K562 (cell line): Measurements from ENCODE around the gene CZIB. TPM values are rescaled to one million over a fixed set of nuclear protein-coding genes. Genes with fewer than 3 reads are reported as not detected.

Experiments
- ATAC-seq: fragments of 200-7000 bp; cut with Tn5 transposase; 3 replicates; pipeline ENCODE4 v1.9.1; 2020; ENCODE audit warnings: moderate library complexity
- BruUV-seq: library from RNA; stranded (reverse); fragments of 400-500 nt; replicated peaks from 2 replicates; lab custom pipeline; 2021; lab: Mats Ljungman, UMichigan
- CTCF ChIA-PET: fragments of 300-600 bp; formaldehyde crosslinking; extraction: SDS; loops from one replicate; lab custom pipeline; 2021; ENCODE audit warnings: low intra/inter-chr PET ratio; lab: Yijun Ruan, JAX
- POLR2A ChIA-PET: fragments of 300-600, 350-650 bp; sonication (Branson Sonifier 250); formaldehyde crosslinking; extraction: SDS; loops from one replicate; lab custom pipeline; 2021; ENCODE audit warnings: antibody characterized with exemption, inconsistent platforms; lab: Yijun Ruan, JAX
- DNase-seq, 4 experiments: peaks; one replicate each; pipeline versions ENCODE4 v3.0.0 to v3.0.0-alpha.2; 2011 to 2018; ENCODE audit warnings: low spot score in 3 of 4, mixed read lengths in 3 of 4; ENCODE audit errors: extremely low read depth in 1 of 4
- FAIRE-seq: peaks from 2 replicates; lab custom pipeline; 2011; peaks lifted over from hg19 to GRCh38; lab: Jason Lieb, UNC
- H2AFZ ChIP-seq: 2 replicates; pipeline ENCODE4 v1.6.0; 2011; ENCODE audit warnings: low read depth, low read length, control low read depth, inconsistent platforms
- H3K27ac ChIP-seq: fragments of 200-600 bp; 3 replicates; pipeline ENCODE4 v1.8.0; 2011; ENCODE audit warnings: low read depth, mild to moderate bottlenecking, control low read depth, inconsistent platforms, low read length, moderate library complexity, mixed read lengths; ENCODE audit errors: extremely low read depth
- H3K27me3 ChIP-seq, 2 experiments: fragments of 300-600 bp in 1 of 2; 2 replicates in 1 of 2; 3 replicates in 1 of 2; pipeline versions ENCODE4 v1.6.0 to v1.8.0; 2011; ENCODE audit warnings: inconsistent platforms in 2 of 2, low read length in 2 of 2, mild to moderate bottlenecking in 1 of 2, mixed read lengths in 1 of 2, moderate library complexity in 1 of 2; ENCODE audit not compliant: control insufficient read depth in 2 of 2, insufficient read depth in 2 of 2
- H3K36me3 ChIP-seq: fragments of 300-600 bp; 3 replicates; pipeline ENCODE4 v1.8.0; 2011; ENCODE audit warnings: mild to moderate bottlenecking, low read length, inconsistent platforms; ENCODE audit not compliant: control insufficient read depth, insufficient read depth
- H3K4me1 ChIP-seq, 2 experiments: fragments of 200-600 bp in 1 of 2; replicated peaks in 1 of 2; 2 replicates in 1 of 2; 3 replicates in 1 of 2; pipeline versions ENCODE4 v1.5.1 to v1.8.0; 2011; ENCODE audit warnings: inconsistent platforms in 2 of 2, low read length in 2 of 2, mild to moderate bottlenecking in 1 of 2, mixed read lengths in 1 of 2, moderate library complexity in 1 of 2; ENCODE audit not compliant: control insufficient read depth in 2 of 2, insufficient read depth in 2 of 2
- H3K4me2 ChIP-seq: 2 replicates; pipeline ENCODE4 v1.6.1; 2011; ENCODE audit warnings: low read length, control low read depth, inconsistent platforms, mixed read lengths; ENCODE audit not compliant: insufficient read depth
- H3K4me3 ChIP-seq: fragments of 200-600 bp; sonication (generic), shearing (Covaris generic); 2 replicates; pipeline ENCODE4 v1.5.1; 2016; ENCODE audit warnings: control low read depth, inconsistent platforms
- H3K79me2 ChIP-seq: fragments of 200-600 bp; 3 replicates; pipeline ENCODE4 v1.8.0; 2011; ENCODE audit warnings: low read length, inconsistent platforms; ENCODE audit not compliant: control insufficient read depth, insufficient read depth
- H3K9ac ChIP-seq, 2 experiments: 2 replicates each; pipeline versions ENCODE4 v1.6.0 to v1.6.1; 2011; ENCODE audit warnings: low read depth in 2 of 2, low read length in 2 of 2, control low read depth in 1 of 2, inconsistent platforms in 1 of 2, mild to moderate bottlenecking in 1 of 2, mixed read lengths in 1 of 2; ENCODE audit not compliant: insufficient read depth in 1 of 2
- H3K9me1 ChIP-seq: one replicate; pipeline ENCODE4 v1.6.0; 2011; ENCODE audit warnings: inconsistent platforms, mild to moderate bottlenecking, low read length, moderate library complexity; ENCODE audit not compliant: control insufficient read depth, insufficient read depth
- H3K9me3 ChIP-seq: replicated peaks from 2 replicates; pipeline ENCODE4 v1.5.1; 2011; ENCODE audit warnings: low read depth, low read length, inconsistent platforms; ENCODE audit not compliant: control insufficient read depth, insufficient read depth
- H4K20me1 ChIP-seq: replicated peaks from 2 replicates; pipeline ENCODE4 v1.6.1; 2011; ENCODE audit warnings: low read length, inconsistent platforms, mixed read lengths; ENCODE audit not compliant: control insufficient read depth, insufficient read depth
- ADNP ChIP-seq: fragments of 200-800 bp; sonication (Bioruptor generic); IDR thresholded peaks from 2 replicates; pipeline ENCODE4 v1.6.1; 2016; ENCODE audit warnings: missing genetic modification characterization, missing compliant biosample characterization
- CBX5 ChIP-seq: IDR thresholded peaks from 2 replicates; pipeline ENCODE4 v1.6.1; 2014; ENCODE audit warnings: low read depth, borderline replicate concordance
- CREB5 ChIP-seq: fragments of 250-450 bp; sonication (Bioruptor Pico); IDR thresholded peaks from 2 replicates; pipeline ENCODE4 v1.5.0; 2020; ENCODE audit warnings: mild to moderate bottlenecking
- ETS1 ChIP-seq: conservative IDR thresholded peaks from 2 replicates; pipeline ENCODE4 v1.6.1; 2011; ENCODE audit warnings: low read depth, mild to moderate bottlenecking, low read length; ENCODE audit not compliant: control insufficient read depth
- LARP7 ChIP-seq: fragments of 450-650 bp; IDR thresholded peaks from 2 replicates; pipeline ENCODE4 v1.6.1; 2016
- MXI1 ChIP-seq: IDR thresholded peaks from 2 replicates; pipeline ENCODE4 v1.6.1; 2011; ENCODE audit warnings: low read depth, mild to moderate bottlenecking, improper control_type of control experiment, low read length
- PTBP1 ChIP-seq: fragments of 200-400 bp; formaldehyde crosslinking; IDR thresholded peaks from 2 replicates; pipeline ENCODE4 v1.6.1; 2017; ENCODE audit warnings: low read depth, low read length
- PTRF ChIP-seq: fragments of 450-650 bp; IDR thresholded peaks from 2 replicates; pipeline ENCODE4 v1.6.1; 2016; ENCODE audit warnings: mild to moderate bottlenecking, missing genetic modification characterization, missing compliant biosample characterization
- RBM22 ChIP-seq: fragments of 200-400 bp; formaldehyde crosslinking; IDR thresholded peaks from 2 replicates; pipeline ENCODE4 v1.6.1; 2018; ENCODE audit warnings: low read length, low read depth; ENCODE audit not compliant: poor library complexity, severe bottlenecking
- ZBED1 ChIP-seq: IDR thresholded peaks from 2 replicates; pipeline ENCODE4 v1.6.1; 2014
- ZFP91 ChIP-seq: sonication (generic); formaldehyde crosslinking; IDR thresholded peaks from 2 replicates; pipeline ENCODE4 v1.8.0; 2022; ENCODE audit warnings: mild to moderate bottlenecking, missing genetic modification reagents
- ZNF217 ChIP-seq: sonication (generic); formaldehyde crosslinking; IDR thresholded peaks from 2 replicates; pipeline ENCODE4 v1.8.0; 2022; ENCODE audit warnings: mild to moderate bottlenecking, missing genetic modification reagents
- ZNF785 ChIP-seq: fragments of 250-450 bp; sonication (Bioruptor Pico); IDR thresholded peaks from 2 replicates; pipeline ENCODE4 v1.4.0; 2020; ENCODE audit warnings: mild to moderate bottlenecking
- WGBS: fragments of 100-300 bp; shearing (Covaris generic); methylation state at CpG from one replicate; pipeline ENCODE4 v1.1.6; 2016; ENCODE audit warnings: low coverage, mixed read lengths; ENCODE audit not compliant: insufficient coverage; ENCODE audit errors: missing lambda C conversion rate; 5-methylcytosine and 5-hydroxymethylcytosine counted together
- in situ Hi-C: fragments of 300-500 bp; cut with MboI; formaldehyde crosslinking; loops from 4 replicates; pipeline ENCODE4 v1.15.0; 2018; ENCODE audit warnings: inconsistent platforms, mixed read lengths
- intact Hi-C: fragments of 100-400 bp; cut with micrococcal nuclease; formaldehyde crosslinking; loops from 2 replicates; pipeline ENCODE4 v1.14.2; 2022
- polyA plus RNA-seq, 8 experiments: library from polyadenylated mRNA; depleted of rRNA in 4 of 8; stranded (reverse) in 5 of 8; unstranded in 3 of 8; fragments of >200 nt; fragmentation: Nextera tagmentation in 2 of 8; fragmentation: Illumina TruSeq in 1 of 8; extraction: Ambion mirVana in 2 of 8; extraction: Trizol in 1 of 8; gene quantifications; 2 replicates each; pipeline versions ENCODE4 v1.2.1 to v1.2.3, GENCODE V29; 2011 to 2014; ENCODE audit warnings: inconsistent platforms in 1 of 8, missing spikeins in 1 of 8
- total RNA-seq, 7 experiments: library from RNA; depleted of rRNA in 6 of 7; stranded (reverse); fragments of >200 nt in 6 of 7; fragmentation: Illumina TruSeq in 2 of 7; extraction: Trizol in 2 of 7; gene quantifications; 2 replicates each; pipeline versions ENCODE4 v1.2.1 to v1.2.3, GENCODE V29; 2011 to 2021; ENCODE audit warnings: low replicate concordance in 1 of 7
- TF ChIP-seq, protein P1 (sequence below): fragments of 450-650 bp; IDR thresholded peaks from 2 replicates; pipeline ENCODE4 v1.6.1; 2018; ENCODE audit warnings: mild to moderate bottlenecking, low read depth; ENCODE audit not compliant: partially characterized antibody

CZIB gene
- total and polyA plus RNA-seq, 9 of the 15 experiments (the other 6 are each of a cell fraction or from before 2014, with no cell fraction given) = 52.6 to 111 (median 80.0) TPM

- ChIA-PET CTCF (no interaction called here), POLR2A (interaction anchor here (1.0 to 2.0 kb wide), 3 partner anchors 10 to 26 kb away, joined by 4 to 13 read pairs (median 10); no protein-coding TSS in a partner anchor)
- BruUV-seq = no TSS peak
- ATAC-seq (peak; percentile 99), FAIRE-seq (peak; percentile 58), DNase-seq (peak; percentile 98 to 100 (median 100))
- H3K4me2 ChIP-seq = peak within 1 kb of the TSS; percentile 96
- peak within 1 kb of the TSS; percentile 90 for H3K27ac ChIP-seq
- in situ Hi-C loops (loop anchor here (25.0 kb wide), 1 partner anchor 284 kb away; the partner anchor contains the start of gene ECHDC2), intact Hi-C loops (loop anchor here (10.0 kb wide), 1 partner anchor 198 kb away; no protein-coding TSS in a partner anchor)
- no peaks in the 10 kb centered on the region for H3K9me1 ChIP-seq
- WGBS = 1% methylated on average over 49 of the region's 57 CpGs
- peaks cover 17% of the 10 kb centered on the region for H3K79me2 ChIP-seq
- H2AFZ ChIP-seq = peak within 1 kb of the TSS; percentile 90
- 0 out of 3 replicates have a peak, but pooled peaks cover 6% of the 10 kb centered on the region for H3K36me3 ChIP-seq
- H4K20me1 ChIP-seq = no peaks in the 10 kb centered on the region
- peak within 1 kb of the TSS; percentile 94 for H3K4me3 ChIP-seq
- no peaks in the 10 kb centered on the region for H3K9me3 ChIP-seq
- H3K4me1 ChIP-seq = peaks cover 16 to 21% of the 10 kb centered on the region in 2 experiments
- no peaks in the 10 kb centered on the region for H3K27me3 ChIP-seq
- H3K9ac ChIP-seq = peak within 1 kb of the TSS; percentile 93 to 96
- peak; percentile 77 for TF ChIP-seq RBM22
- TF ChIP-seq ZNF785 (CRISPR knock-in tag) = no peak
- TF ChIP-seq PTBP1 = no peak
- TF ChIP-seq PTRF (tag) = no peak
- 0 out of 2 replicates have a peak, but pooled peaks have one; percentile 37 for TF ChIP-seq ZFP91
- no peak for TF ChIP-seq ZNF217 (CRISPR knock-in tag)
- no peak for TF ChIP-seq ZBED1
- TF ChIP-seq CREB5 (CRISPR knock-in tag) = no peak
- TF ChIP-seq ADNP = no peak
- TF ChIP-seq LARP7 = no peak
- TF ChIP-seq, protein P1, sequence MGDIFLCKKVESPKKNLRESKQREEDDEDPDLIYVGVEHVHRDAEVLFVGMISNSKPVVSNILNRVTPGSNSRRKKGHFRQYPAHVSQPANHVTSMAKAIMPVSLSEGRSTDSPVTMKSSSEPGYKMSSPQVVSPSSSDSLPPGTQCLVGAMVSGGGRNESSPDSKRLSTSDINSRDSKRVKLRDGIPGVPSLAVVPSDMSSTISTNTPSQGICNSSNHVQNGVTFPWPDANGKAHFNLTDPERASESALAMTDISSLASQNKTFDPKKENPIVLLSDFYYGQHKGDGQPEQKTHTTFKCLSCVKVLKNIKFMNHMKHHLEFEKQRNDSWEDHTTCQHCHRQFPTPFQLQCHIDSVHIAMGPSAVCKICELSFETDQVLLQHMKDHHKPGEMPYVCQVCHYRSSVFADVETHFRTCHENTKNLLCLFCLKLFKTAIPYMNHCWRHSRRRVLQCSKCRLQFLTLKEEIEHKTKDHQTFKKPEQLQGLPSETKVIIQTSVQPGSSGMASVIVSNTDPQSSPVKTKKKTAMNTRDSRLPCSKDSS = no peak
- TF ChIP-seq CBX5 = no peak
- TF ChIP-seq MXI1 = no peak
- peak; percentile 64 for TF ChIP-seq ETS1
Observed at GRCh38 chr1:53196485-53197290, 23.7 kb downstream of the CZIB start, which contains the start of gene CPT2. TSS of gene CPT2 (plus strand) at chr1:53196824. CDS start at chr1:53196944, 120 bp downstream.
